Fibroblast of skin of left quadriceps (primary cell): ENCODE results near the gene FBXL3.
A peak's percentile ranks its signal among the peaks of the same experiment; 100 is the strongest.
"Not testable (repeated sequence)": the region's sequence is repeated elsewhere in the genome, so short reads cannot be mapped to it uniquely, and the experiment has no call there.

ENCODE experiments used
- DNase-seq, 2 experiments: peaks; one replicate each; pipeline ENCODE4 v3.0.0-alpha.2; 2013; ENCODE audit warnings: low read depth in 2 of 2

FBXL3 gene

GRCh38 chr13:76983676-76984075 is 43.3 kb downstream of the FBXL3 start:
- DNase-seq: no peak

- DNase-seq: no peak
These were observed 44.9 kb downstream of the FBXL3 start for GRCh38 chr13:76982061-76982460.

- no peak for DNase-seq
These were observed 46.8 kb downstream of the FBXL3 start for GRCh38 chr13:76980075-76980718.

GRCh38 chr13:76976929-76977328 is 50.0 kb downstream of the FBXL3 start:
- no peak for DNase-seq

- peak; percentile 42 to 51 for DNase-seq
These were observed 50.5 kb downstream of the FBXL3 start for GRCh38 chr13:76976490-76976889.

GRCh38 chr13:76975863-76976262 is 51.1 kb downstream of the FBXL3 start:
- no peak for DNase-seq

- no peak for DNase-seq
These were observed 52.4 kb downstream of the FBXL3 start for GRCh38 chr13:76974618-76974975.

GRCh38 chr13:76973920-76974617 is 52.9 kb downstream of the FBXL3 start:
- DNase-seq: no peak

- DNase-seq: no peak
These were observed 54.8 kb downstream of the FBXL3 start for GRCh38 chr13:76971851-76972829.

GRCh38 chr13:76971215-76971614 is 55.7 kb downstream of the FBXL3 start:
- DNase-seq: no peak

- DNase-seq: no peak
These were observed 57.2 kb downstream of the FBXL3 start for GRCh38 chr13:76969488-76970365.

- DNase-seq: no peak
These were observed 58.9 kb downstream of the FBXL3 start for GRCh38 chr13:76968041-76968440.

- DNase-seq: no peak
These were observed 59.9 kb downstream of the FBXL3 start for GRCh38 chr13:76967031-76967430.

GRCh38 chr13:76965759-76966421 is 61.1 kb downstream of the FBXL3 start:
- DNase-seq: peak; percentile 58 to 63

- not testable (repeated sequence) for DNase-seq
These were observed 67.2 kb downstream of the FBXL3 start for GRCh38 chr13:76959734-76960133.

- DNase-seq: no peak
These were observed 68.0 kb downstream of the FBXL3 start for GRCh38 chr13:76958841-76959432.

- no peak for DNase-seq
These were observed 71.3 kb downstream of the FBXL3 start for GRCh38 chr13:76955661-76956060.
